ENCODE results near the gene SMIM22.

The SMIM22 gene

DNA sequence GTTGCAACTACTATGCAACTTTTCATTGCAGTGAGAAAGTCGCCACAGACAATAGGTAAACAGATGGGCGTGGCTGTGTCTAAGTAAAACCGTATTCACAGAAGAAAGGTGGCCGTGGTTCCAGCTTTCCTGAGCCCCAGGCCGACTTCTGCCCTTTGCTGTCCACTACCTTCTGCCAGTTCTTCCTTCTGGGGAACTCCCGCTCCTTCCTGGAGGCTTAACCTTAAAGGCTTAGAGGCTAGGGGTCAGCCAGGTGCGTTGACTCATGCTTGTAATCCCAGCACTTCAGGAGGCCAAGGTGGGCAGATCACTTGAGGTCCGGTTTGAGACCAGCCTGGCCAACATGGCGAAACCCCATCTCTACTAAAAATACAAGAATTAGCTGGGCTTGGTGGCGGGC, 4.9 kb upstream of the SMIM22 start:
- H3K4me1 ChIP-seq: peaks cover 45% of the 10 kb centered on the region
- H4K20me1 ChIP-seq: no peaks in the 10 kb centered on the region
- no peaks in the 10 kb centered on the region for H3K36me3 ChIP-seq
- no peak overlapping the region for H3K27ac ChIP-seq
- H3K27me3 ChIP-seq: no peaks in the 10 kb centered on the region
- H3K4me2 ChIP-seq: peak overlapping the region; percentile 60
- H3K9ac ChIP-seq: no peak overlapping the region
- no peak for TF ChIP-seq Cebpa-rat (IDR thresholded peaks at IDR 0.05)
- no peaks in the 10 kb centered on the region for H3K9me3 ChIP-seq
- H3K4me3 ChIP-seq: no peak overlapping the region

GRCh38 chr16:4790871-4791270, 4.3 kb upstream of the SMIM22 start:
- Histone ChIP-seq H3K27ac (no peak overlapping the region), H3K4me2 (peak overlapping the region; percentile 60), H3K9ac (no peak overlapping the region)

GRCh38 chr16:4792951-4793513, 2.1 kb upstream of the SMIM22 start:
- Histone ChIP-seq H3K27me3 (no peaks in the 10 kb centered on the region), H3K36me3 (peaks cover 14% of the 10 kb centered on the region), H3K9me3 (no peaks in the 10 kb centered on the region), H3K4me2 (no peak overlapping the region), H3K4me1 (peaks cover 53% of the 10 kb centered on the region), H3K27ac (no peak overlapping the region), H3K4me3 (no peak overlapping the region), H3K9ac (no peak overlapping the region), H4K20me1 (no peaks in the 10 kb centered on the region; the same call in 1 of the 2 replicates)
- TF ChIP-seq Cebpa-rat (IDR thresholded peaks at IDR 0.05): no peak

More at GRCh38 chr16:4790871-4791270, 4.3 kb upstream of the SMIM22 start:
- no peaks in the 10 kb centered on the region for H3K9me3 ChIP-seq
- no peak overlapping the region for H3K4me3 ChIP-seq
- H4K20me1 ChIP-seq: no peaks in the 10 kb centered on the region
- H3K4me1 ChIP-seq: peaks cover 49% of the 10 kb centered on the region
- no peak for TF ChIP-seq Cebpa-rat (IDR thresholded peaks at IDR 0.05)
- no peaks in the 10 kb centered on the region for H3K27me3 ChIP-seq
- H3K36me3 ChIP-seq: no peaks in the 10 kb centered on the region

- no peak overlapping the region for H3K4me2 ChIP-seq
- TF ChIP-seq Cebpa-rat (IDR thresholded peaks at IDR 0.05): no peak
Observed at GRCh38 chr16:4795828-4796572, 831 bp downstream of the SMIM22 start.

DNA sequence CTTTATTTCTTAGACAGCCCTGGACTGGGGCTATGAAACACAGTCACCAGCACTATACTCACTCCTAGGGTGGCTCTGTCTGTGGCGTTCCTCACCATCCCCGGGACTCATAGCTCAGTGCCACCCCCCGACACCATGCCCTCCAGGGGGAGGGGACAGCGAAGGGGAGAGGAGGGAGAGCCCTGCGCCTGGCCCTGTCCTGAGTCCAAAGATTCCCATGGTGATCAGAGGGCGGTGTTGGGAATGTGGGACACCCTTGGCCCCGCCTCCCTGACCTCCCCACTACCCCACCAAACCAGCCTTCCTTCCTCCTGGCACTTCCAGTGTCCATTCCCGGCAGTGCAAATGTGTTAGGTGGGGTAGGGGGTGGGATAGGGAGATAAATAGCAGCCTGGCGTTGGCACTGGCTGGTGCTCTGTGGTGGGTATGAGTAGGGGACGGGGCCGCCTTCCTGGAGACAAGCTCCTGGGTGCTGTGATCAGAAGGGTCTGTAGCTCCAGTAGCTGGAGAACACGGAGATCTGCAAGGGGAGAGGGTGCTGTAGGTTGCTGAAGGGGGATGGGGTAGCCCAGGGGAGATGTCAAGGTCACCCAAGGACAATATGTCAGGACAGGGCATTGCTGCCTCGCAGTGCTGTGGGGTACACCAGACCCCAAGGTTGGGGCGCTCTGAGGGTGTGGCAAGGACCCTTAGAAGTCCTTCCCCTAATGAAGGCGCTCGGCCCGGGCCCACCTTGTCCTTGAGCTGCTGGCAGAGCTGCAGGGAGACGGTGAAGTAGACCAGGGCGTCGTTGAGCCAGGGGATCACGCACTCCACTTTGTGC, 2.0 kb downstream of the SMIM22 start:
- no peaks in the 10 kb centered on the region; the same call in 1 of the 2 replicates for H4K20me1 ChIP-seq
- H3K4me1 ChIP-seq: peaks cover 50% of the 10 kb centered on the region
- H3K9me3 ChIP-seq: no peaks in the 10 kb centered on the region
- no peak overlapping the region for H3K9ac ChIP-seq
- H3K27me3 ChIP-seq: no peaks in the 10 kb centered on the region
- no peak overlapping the region for H3K4me2 ChIP-seq
- H3K36me3 ChIP-seq: peaks cover 28% of the 10 kb centered on the region
- no peak for TF ChIP-seq Cebpa-rat (IDR thresholded peaks at IDR 0.05)
- H3K27ac ChIP-seq: no peak overlapping the region
- no peak overlapping the region for H3K4me3 ChIP-seq

More at GRCh38 chr16:4795828-4796572, 831 bp downstream of the SMIM22 start:
- H3K36me3 ChIP-seq: peaks cover 28% of the 10 kb centered on the region
- no peak overlapping the region for H3K4me3 ChIP-seq
- H3K9me3 ChIP-seq: no peaks in the 10 kb centered on the region
- H3K4me1 ChIP-seq: peaks cover 51% of the 10 kb centered on the region
- H3K9ac ChIP-seq: no peak overlapping the region
- H3K27ac ChIP-seq: no peak overlapping the region
- H4K20me1 ChIP-seq: no peaks in the 10 kb centered on the region; the same call in 1 of the 2 replicates
- no peaks in the 10 kb centered on the region for H3K27me3 ChIP-seq

DNA sequence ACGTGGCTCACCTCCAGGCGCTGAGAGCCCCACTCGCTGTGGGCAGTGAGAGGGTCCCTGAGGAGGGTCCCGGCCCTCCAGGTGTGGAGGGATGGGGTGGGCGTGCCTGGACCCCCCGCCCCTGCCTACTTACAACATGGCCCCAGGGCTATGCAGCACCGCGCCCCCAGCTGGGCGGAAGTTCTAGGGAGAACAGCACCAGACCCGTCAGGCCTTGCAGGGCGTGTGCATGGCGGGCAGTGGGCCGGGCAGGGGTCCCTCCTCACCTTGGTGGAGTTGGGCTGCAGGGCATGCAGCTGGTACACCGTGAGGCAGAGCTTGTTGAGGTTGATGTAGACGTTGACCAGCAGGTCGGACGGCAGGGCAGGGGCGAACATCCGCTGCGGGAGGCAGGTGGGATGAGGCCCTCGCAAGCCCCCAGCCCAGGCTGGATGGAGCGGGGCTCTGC, 2.7 kb downstream of the SMIM22 start:
- Histone ChIP-seq H3K9ac (no peak overlapping the region), H3K4me3 (no peak overlapping the region), H3K27ac (no peak overlapping the region), H3K9me3 (no peaks in the 10 kb centered on the region), H3K36me3 (peaks cover 28% of the 10 kb centered on the region), H3K4me2 (no peak overlapping the region), H3K4me1 (peaks cover 50% of the 10 kb centered on the region), H3K27me3 (no peaks in the 10 kb centered on the region), H4K20me1 (no peaks in the 10 kb centered on the region; the same call in 1 of the 2 replicates)
- no peak for TF ChIP-seq Cebpa-rat (IDR thresholded peaks at IDR 0.05)

GRCh38 chr16:4798456-4798855, 3.3 kb downstream of the SMIM22 start:
- Histone ChIP-seq H4K20me1 (peaks cover under 1% of the 10 kb centered on the region; the same call in 1 of the 2 replicates), H3K4me3 (no peak overlapping the region), H3K4me1 (peaks cover 54% of the 10 kb centered on the region), H3K9ac (no peak overlapping the region), H3K9me3 (no peaks in the 10 kb centered on the region), H3K27me3 (no peaks in the 10 kb centered on the region), H3K36me3 (peaks cover 28% of the 10 kb centered on the region), H3K4me2 (0 out of 2 replicates have a peak overlapping the region, but pooled peaks have one; percentile 100), H3K27ac (no peak overlapping the region)
- no peak for TF ChIP-seq Cebpa-rat (IDR thresholded peaks at IDR 0.05)

GRCh38 chr16:4799171-4799855, 4.1 kb downstream of the SMIM22 start:
- Histone ChIP-seq H3K9me3 (no peaks in the 10 kb centered on the region), H3K4me3 (peak overlapping the region; percentile 87; the same call in 1 of the 2 replicates), H3K9ac (peak overlapping the region; percentile 67; the same call in 1 of the 2 replicates), H3K4me2 (peak overlapping the region; percentile 100), H3K27ac (peak overlapping the region; percentile 84), H4K20me1 (peaks cover 9% of the 10 kb centered on the region), H3K36me3 (peaks cover 34% of the 10 kb centered on the region), H3K27me3 (no peaks in the 10 kb centered on the region), H3K4me1 (peaks cover 60% of the 10 kb centered on the region)
- TF ChIP-seq Cebpa-rat (IDR thresholded peaks at IDR 0.05): no peak

All from BLaER1 (cell line).